Activated CD4-positive, CD25-positive, alpha-beta regulatory T cell (primary cell): ENCODE measurements around the gene CA10.

Source experiments
- DNase-seq, 4 experiments: peaks; one replicate each; lab custom pipeline; 2025; lab: John Stamatoyannopoulos, UW

The CA10 gene

DNA sequence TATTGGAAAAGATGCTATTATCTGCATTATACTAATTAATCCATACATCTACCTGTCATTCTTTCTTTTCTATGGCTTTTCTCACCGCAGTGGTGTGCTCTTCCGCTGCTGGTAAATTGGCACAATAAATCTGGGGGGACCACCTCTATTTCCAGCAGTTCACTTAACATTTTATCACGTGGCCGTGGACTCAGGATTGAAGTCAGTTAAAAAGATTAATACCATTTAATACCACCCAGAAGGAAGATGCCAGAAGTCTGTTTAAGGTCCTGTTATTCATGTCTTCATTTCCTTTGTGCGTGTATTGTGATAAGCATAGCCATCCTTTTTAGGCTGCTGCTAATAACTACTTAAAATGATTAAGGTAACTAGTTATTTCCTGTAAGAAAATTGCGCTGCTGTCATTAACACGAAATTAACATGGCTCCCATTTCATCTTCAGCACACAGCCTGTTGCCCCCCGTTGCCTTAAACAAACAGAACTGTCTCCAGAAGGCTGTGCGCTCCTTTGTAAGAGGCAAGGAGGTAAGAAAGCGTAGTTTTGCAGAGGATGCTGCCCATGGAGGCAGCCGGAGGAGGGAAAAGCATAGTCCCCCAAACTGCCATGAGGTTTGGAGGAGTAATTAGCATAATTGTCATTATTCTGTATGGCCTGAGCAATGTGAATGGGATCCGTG is 483.8 kb downstream of the CA10 start:
- DNase-seq = no peak

DNA sequence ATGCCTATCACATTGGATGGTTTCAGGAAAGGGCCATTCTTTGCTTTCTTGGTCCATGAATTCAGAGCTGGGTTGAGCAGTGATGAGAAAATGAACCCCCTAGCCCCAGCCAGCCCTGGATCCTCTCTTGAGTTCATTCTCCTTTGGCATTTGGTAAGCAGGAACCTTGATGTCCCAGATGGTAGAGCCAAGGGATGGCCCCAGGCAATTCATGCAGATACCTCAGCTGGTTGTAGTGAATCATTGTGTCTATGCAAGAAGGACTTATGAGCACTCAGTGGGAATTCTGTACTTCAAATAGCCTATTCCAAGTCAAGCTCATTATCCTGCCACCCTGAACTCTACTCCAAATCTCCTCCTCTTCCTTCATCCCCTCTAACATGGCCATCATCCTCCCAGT is 485.4 kb downstream of the CA10 start:
- no peak for DNase-seq

DNA sequence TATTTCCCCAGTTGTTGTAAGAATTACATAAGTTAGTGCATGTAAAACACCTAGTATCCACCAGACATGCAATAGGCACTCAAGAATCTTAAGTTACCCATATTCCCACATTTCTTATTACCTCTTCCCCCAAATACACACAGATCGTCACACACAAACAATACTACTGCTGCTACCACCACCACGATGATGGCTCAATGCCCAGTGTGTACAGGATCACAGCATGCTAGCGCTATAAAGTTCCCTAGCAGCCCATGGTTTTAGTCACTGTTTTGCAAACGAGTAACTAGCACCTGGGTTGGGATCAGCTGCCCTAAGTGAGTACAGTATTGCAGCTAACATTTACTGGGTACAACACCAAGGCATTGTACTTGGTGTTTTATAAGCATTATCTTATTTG is 486.4 kb downstream of the CA10 start:
- DNase-seq = no peak

DNA sequence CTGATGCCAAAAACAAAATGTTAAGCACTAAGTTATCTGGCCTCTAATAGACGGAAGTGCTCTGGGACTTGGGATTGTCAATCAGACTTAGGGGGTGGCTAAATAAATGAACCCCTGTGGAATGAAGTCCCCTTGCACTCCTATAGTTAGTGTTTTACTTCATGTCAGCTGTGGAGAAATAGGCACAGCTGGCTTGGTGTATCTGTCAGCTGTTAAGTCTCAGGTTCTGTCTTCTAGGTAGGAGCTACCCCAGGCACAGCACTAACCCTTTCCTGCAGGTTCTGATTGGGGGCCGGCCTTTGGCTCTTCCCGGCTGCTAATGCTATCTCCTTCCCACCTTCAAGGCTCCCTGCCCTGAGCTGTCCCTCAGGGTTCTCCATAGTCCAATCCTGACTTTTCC is 487.6 kb downstream of the CA10 start:
- DNase-seq = no peak

DNA sequence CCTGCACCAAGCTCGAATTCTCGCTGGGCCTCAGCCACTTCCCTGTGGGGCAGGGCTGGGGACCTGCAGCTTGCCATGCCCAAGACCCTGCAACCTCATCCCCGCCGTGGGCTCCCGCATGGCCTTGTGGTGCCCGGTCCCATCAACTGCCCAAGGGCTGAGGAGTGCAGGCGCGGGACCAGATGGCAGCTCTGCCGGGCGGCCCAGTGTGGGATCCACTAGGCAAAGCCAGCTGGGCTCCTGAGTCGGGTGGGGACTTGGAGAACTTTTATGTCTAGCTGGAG is 489.6 kb downstream of the CA10 start:
- no peak for DNase-seq

DNA sequence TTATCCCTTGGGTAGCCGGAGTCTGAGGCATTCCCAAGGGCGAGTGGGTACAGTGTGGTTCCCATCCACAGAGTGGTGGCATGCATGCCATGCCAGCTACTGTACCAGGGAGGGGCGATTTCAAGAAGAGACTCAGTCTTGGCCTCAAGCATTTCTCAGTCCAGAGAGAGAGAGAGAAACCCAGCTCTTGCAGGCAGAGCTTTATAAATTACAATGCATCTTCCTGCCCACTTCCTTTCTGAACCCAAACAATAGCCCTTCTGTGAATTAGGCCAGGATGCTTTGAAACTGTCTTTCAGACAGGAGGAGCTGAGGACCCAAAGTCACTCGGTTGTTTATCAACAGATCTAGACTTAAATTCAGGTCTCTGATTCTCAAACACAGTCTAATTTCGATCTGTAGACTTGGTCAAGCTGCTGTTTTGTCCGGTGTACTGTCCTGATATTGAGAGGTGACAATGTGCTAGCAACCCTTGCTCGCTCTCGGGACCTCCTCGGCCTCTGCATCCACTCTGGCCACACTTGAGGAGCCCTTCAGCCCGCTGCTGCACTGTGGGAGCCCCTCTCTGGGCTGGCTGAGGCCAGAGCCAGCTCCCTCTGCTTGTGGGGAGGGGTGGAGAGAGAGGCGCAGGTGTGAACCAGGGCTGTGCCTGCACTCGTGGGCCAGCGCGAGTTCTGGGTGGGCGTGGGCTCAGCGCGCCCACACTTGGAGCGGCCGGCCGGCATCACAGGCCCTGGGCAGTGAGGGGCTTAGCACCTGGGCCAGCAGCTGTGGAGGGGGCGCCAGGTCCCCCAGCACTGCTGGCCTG is 490.2 kb downstream of the CA10 start:
- no peak for DNase-seq

DNA sequence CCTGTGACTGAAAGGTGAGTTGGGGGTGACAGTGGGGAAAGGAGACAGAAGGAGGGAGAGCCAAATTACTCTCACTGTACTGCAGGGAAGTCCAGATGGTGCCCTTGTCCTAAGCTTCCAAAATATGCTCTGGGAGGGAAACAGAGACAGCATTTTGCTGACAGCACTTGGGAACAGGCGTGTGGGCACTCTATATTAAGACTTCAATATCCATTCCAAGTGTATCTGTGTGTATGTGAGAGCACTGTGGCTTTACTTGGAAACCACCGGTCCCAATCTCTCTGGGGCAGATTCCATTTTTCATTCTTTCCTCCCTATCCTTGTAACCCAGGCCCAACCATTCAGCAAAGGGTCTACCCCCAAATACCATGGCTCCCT is 490.8 kb downstream of the CA10 start:
- no peak for DNase-seq

DNA sequence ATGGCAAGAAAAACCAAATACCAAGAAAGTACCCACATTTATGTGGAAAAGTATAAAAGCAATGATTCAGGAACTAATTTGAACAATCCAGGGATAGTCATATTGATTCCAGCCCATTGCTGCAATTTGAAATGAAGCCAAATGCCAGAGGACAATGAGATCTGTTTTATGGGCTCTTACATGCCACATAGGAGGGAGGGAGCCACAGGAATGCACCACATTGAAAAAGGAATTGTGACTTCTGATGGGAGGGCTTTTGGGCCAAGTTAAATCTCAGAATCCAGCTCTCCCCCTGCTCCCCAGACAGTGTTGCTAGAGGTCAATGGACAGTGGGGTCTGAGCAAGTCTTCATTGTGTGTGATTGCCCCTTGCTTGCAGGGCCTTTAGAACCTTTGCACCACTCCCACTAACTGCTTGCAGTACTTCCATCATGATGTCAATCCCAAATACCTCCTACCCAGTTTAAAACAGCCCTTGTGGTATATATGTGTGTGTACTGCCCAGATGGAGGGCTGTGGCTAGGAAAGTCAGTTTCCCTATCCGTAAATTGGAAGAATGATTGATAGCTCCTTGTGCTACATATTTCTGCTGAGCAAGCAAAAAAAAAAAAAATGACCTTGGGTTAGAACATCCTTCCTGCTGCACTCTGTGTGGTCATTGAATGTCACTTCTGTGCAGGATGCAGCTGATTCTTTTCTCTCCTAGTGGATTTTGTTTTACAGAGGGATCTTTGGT is 491.4 kb downstream of the CA10 start:
- no peak for DNase-seq

DNA sequence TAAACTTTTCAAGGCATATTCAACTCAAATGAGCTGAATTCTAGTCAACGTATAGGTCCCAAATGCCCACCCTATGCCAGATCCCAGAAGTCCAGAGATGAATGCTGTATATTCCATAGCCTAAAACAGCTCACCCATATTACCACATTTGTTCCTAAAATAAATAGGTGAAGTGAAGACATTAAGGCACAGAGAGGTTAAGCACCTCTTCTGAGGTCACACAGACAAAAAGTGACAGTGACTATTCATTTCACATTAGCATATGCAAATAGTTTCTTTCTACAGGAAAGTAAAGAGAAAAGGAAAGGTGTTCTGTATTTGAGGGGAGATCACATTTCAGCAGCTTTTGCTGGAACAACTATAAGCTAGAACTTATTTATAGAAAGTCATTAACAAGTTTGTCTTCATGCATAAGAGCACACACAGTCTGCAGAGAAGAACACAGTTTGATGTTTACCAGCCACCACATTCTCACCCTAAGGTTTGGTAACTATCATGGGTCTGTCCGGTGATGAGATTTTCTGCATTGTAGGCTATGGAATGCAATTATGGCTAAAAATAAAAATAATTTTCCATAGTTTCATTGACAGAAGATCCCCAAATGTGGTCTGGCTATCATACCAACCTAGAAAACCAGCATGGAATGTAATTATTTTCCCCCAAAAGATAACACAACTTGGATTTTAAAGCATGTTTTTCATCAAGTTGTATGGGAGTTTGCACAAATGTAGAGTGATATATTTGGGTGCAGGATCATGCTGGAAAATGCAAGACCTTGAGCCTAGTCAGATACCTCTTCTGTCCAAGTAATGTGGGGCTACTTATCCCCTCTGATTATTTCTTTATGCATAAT is 496.1 kb downstream of the CA10 start:
- DNase-seq = no peak

DNA sequence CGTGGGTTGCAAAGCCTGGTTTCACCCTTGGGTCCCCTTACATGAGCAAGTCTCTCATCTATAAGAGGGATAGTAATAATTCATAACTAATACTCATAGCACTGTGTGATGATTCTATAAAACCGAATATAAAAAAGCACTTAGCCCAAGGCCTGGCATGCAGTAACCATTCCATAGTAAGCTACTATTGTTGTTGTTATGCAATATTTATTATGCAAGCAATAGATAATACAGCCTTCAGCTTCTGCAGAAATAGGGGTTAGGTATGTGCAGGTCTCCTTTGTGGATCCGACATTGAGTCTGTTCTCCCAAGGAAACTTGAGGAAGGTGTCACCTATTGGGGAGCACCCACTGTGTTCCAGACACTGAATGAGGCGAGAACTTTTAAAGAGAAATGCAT is 497.1 kb downstream of the CA10 start:
- DNase-seq = no peak

DNA sequence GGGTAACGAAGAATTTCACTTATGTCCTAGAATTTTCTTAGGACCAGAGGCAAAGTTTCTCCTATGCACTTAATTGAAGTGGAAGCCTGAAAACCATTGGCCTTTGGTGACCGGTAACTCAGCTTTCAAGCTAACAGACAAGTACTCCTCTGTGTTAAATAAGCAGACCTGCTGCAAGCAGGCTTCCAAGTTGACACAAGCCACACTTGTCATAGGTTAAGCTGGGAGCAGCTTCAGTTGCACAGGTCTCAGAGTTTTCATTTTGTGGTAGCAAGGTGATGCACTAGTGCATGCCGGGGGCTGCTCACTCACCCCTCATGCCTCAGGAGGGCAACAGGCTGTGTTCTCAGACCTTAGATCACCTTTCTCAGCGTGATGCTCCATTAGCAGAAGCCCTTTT is 498.2 kb downstream of the CA10 start:
- no peak for DNase-seq

DNA sequence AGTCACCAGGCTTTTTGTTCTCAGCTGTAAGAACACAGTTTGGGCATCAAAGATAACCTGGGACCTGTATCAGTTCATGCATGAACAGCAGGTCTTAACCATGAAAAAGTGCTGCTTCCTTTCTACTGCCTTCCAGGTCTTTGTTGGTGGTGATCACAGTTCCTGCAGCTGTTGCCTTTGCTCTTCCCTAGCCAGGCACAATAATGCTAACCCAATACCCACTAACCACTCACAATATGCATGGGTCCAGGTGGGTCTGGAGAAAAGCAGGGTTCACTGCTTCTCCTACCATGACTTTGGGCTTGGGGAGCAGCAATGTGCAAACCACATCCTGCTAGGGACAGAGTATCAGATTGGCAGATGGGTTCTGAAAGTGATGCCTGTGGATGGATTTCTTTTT is 501.3 kb downstream of the CA10 start:
- no peak for DNase-seq

DNA sequence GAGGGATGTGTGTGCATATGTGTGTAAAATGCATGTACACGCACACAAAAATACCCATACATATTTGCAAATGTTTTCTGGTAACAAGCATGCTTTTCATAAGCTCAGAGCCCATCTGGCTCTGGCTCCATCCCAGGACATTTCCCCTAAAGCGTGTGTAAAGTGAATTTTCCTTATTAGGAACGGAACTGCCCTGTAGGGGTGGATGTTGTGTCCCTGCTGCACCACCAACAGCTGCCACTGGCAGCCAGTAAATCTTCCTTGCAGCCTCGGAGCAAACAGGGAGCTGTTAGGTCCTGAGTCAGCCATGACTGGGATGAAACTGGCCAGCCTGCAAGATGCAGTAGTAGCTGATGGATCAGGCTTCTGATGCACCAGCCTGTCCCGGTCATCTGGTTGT is 504.6 kb downstream of the CA10 start:
- no peak for DNase-seq

DNA sequence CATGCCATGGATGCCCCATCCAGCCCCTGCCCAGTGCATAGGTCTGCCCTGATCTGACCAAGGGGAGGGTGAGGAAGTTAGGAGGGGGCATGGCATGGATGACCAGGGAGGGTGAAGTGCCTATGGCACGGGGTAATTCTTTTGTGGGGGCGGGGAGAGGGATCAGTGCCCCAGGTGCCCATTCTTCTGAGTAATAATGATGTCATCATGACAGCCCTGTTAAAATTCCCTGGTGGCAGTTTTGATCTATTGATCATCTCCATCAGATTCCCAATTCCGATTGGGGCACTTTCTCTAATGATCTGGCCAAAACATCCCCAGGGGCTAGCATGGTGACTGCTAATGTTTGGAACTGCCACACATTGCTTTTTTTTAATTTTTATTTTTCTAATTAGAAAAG is 506.0 kb downstream of the CA10 start:
- no peak for DNase-seq

DNA sequence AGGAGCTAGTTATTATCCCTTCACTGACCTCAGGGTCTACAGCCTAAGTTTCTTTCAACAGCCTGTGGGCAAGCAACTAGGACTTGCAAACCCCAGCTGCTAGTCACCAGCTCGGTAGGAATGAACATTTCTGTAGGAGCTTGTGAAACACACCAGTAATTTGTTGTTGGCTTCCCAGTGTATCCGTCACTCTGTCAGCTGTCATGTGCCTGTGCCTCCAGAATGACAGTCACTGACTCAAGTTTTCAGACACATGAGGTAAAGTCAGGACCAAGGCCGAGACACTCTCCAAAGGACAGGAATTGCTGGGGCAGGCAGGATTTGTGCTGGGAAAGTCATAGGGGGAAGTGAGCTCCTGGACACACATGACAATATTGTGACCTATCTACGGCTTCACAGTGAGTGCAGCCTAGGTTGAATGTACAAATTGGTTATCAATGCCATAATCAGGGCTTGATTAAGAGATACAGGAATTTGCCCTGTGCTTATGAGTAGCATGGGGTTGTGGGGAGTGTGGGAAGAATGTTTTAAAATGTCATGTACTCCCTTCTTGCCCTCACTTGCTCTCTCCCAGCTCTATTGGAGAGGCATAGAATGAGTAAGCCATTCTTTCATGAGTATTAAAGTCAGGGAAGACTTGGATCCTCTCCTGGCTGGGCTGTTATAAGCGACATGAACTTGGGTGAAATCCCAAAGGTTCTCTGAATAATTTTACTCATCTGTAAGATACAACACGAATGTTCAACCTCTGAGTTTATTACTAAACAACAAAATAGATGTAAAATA is 506.8 kb downstream of the CA10 start:
- DNase-seq = no peak

DNA sequence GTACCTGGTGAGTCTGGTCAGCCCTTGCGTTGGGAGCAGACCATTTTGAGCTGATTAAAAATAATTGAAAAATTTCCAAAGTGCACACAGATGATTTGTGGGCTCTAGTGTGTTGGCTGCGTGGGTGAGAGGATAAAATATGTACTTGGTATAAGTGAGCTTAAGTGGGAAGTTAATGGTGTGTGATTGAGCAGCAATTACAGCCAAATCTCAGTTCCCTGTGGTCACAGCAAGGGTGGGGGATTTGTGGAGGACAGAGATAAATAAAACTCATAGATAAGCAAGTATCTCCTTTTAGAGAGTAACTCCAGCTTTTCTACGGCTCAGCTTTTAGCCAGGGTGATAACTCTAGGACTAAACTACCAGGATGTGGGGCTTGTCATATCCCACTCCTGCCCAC is 507.7 kb downstream of the CA10 start:
- DNase-seq = no peak

DNA sequence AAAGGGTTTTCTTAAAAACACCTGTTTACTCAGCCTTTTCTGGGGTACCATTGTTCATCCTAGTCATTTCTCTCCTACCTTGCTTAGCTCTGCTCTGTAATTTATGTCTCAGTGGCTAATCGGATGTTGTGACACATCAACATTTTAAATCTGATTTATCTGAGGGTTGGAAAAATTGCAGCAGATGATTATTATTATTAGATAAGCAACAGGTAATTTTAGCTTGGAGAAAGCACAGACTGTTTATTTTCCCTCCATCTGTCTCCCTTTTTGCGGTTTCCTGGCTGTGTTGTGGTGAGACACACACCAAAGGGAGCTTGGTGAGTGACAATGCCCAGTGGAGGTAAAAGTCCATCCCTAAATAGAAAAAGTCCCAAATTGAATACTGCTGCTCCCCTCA is 508.3 kb downstream of the CA10 start:
- DNase-seq = no peak

DNA sequence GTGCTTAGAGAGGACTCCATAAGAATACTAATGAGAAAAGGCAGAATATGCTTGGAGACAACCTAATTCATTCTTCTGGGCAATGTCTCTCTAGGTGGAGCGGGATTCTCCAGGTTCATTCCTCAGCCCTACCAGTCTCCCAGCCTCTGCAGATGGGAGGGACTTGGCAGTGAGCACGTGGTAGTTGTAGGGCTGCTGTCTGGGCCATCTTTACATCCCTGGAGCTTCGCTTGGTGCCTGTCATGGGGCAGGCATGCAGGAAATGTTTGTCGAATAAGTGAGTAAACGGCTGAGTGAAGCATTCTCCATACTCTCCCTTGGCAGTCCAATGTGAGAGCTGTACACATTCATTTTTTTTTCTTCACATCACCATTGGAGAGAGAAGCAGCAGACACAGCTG is 510.7 kb downstream of the CA10 start:
- DNase-seq = no peak

DNA sequence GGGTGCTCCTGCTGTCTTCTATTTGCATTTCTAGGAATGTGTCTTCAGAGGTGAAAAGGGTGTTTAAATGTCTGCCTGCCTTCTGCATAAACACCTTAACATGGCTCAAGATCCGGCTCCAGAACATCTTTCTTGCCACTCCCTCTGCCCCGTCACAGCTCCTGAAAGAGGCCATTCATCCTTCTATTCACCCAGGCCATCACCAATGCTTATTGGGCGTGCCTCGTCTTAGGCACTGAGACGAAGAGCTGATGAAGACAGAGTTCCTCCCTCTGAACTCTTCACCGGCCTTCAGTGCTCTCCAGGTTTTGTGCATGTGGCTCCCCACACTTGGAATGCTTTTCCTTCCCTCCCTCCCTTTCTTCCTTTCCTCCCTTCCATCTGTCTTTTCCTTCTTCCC is 511.4 kb downstream of the CA10 start:
- no peak for DNase-seq

DNA sequence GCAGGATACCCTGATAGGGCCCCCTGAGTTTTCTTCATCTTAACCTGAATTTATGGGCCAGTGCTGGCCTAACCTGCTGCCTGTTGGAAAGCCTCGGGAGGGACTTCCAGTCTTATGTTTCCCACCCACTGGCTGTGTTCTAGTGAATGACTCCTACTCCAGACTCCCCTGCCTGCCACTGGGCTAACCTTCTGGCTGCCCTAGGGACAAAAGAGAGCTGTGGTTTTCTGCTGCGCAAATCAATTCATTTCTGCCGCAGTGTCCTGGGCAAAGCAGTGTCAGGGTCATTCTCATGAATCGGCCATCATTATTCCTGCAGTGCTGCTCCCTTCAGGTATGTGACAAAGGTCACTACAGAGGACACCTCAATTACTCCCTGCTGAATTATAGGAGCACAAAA is 512.0 kb downstream of the CA10 start:
- DNase-seq = no peak

DNA sequence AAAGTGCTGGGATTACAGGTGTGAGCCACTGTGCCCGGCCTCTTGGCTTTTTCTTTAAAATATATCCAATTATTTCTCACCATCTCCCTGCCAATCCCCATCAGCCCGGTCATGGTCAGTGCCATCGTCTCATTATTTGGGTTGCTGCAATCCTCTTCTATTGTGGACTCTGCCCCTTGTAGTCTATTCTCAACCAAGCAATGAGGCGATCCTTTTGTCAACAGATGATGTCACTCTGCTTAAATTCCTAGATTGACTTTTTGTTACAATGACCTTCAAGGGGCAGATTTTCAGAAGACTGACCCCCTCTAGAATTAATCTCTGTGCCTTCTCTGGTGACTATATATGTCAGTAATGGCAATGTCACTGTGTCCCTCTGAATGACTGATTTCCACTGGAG is 513.5 kb downstream of the CA10 start:
- DNase-seq = no peak
